Measurements from ENCODE around the gene SLC17A2.

DNA sequence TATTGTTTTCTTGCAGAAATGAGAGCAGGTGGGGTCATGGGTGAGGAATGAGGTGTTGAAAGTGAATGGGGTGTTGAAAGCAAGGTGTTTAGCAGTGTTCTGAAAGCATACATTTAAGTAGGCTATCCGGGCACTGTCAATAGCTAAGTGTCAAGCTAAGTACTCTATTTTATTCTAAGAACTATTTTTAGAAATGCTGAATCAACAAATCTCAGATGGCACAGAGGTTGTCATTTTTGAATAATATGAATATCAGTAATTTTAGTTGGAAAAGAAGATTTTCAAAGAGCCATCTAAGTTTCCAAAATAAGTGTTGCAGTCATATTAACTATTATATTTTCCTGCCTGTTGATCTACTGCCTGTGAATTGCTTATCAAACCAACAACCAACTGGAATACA, 34.7 kb downstream of the SLC17A2 start:
- TF ChIP-seq POLR2AphosphoS5 (IDR thresholded peaks at IDR 0.05; ENCODE audit: low read depth, low read length) (no peak), ZNF260 (CRISPR knock-in tag; IDR thresholded peaks at IDR 0.05; ENCODE audit: borderline replicate concordance, low read depth) (no peak), JUND (CRISPR knock-in tag; IDR thresholded peaks at IDR 0.05) (no peak), ZBTB2 (CRISPR knock-in tag; IDR thresholded peaks at IDR 0.05; ENCODE audit: low read depth) (no peak), RFX5 (IDR thresholded peaks at IDR 0.05; ENCODE audit: low read depth, low read length) (no peak), NR2F6 (IDR thresholded peaks at IDR 0.05) (no peak), NR2F6 (CRISPR knock-in tag; IDR thresholded peaks at IDR 0.05) (no peak), PCBP2 (optimal IDR thresholded peaks at IDR 0.05; ENCODE audit: low read depth, low read length, poor library complexity, severe bottlenecking) (no peak), ZNF703 (CRISPR knock-in tag; IDR thresholded peaks at IDR 0.05; ENCODE audit: borderline replicate concordance) (no peak), ZNF772 (CRISPR knock-in tag; IDR thresholded peaks at IDR 0.05) (no peak)
- TF ChIP-seq, protein P1, sequence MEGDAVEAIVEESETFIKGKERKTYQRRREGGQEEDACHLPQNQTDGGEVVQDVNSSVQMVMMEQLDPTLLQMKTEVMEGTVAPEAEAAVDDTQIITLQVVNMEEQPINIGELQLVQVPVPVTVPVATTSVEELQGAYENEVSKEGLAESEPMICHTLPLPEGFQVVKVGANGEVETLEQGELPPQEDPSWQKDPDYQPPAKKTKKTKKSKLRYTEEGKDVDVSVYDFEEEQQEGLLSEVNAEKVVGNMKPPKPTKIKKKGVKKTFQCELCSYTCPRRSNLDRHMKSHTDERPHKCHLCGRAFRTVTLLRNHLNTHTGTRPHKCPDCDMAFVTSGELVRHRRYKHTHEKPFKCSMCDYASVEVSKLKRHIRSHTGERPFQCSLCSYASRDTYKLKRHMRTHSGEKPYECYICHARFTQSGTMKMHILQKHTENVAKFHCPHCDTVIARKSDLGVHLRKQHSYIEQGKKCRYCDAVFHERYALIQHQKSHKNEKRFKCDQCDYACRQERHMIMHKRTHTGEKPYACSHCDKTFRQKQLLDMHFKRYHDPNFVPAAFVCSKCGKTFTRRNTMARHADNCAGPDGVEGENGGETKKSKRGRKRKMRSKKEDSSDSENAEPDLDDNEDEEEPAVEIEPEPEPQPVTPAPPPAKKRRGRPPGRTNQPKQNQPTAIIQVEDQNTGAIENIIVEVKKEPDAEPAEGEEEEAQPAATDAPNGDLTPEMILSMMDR (CRISPR knock-in tag; IDR thresholded peaks at IDR 0.05): no peak
